SK-N-MC (cell line): ENCODE data around the gene EXOC8.

Source experiments
- DNase-seq: peaks from one replicate; pipeline ENCODE4 v3.0.0-alpha.2; 2011; ENCODE audit warnings: low read depth, low spot score
- H3K27ac ChIP-seq: fragments of 200-600 bp; sonication (generic); 2 replicates; pipeline ENCODE4 v1.5.1; 2016; ENCODE audit warnings: mixed run types
- H3K36me3 ChIP-seq: fragments of 200-600 bp; sonication (generic); 2 replicates; pipeline ENCODE4 v1.6.1; 2017; ENCODE audit warnings: antibody characterized with exemption, low read length, mixed read lengths; ENCODE audit not compliant: insufficient read depth
- H3K4me3 ChIP-seq: fragments of 200-600 bp; sonication (generic); 2 replicates; pipeline ENCODE4 v1.5.1; 2016
- H3K9ac ChIP-seq: fragments of 200-600 bp; sonication (generic); 2 replicates; pipeline ENCODE4 v1.8.0; 2017; ENCODE audit warnings: mixed run types, mixed read lengths; ENCODE audit not compliant: insufficient read length
- H3K9me3 ChIP-seq: fragments of 200-600 bp; sonication (generic); 2 replicates; pipeline ENCODE4 v1.6.1; 2017; ENCODE audit warnings: low read depth, mild to moderate bottlenecking, antibody characterized with exemption, low read length, moderate library complexity, mixed read lengths
- EZH2 ChIP-seq: fragments of 200-600 bp; sonication (generic); IDR thresholded peaks from one replicate; pipeline ENCODE4 v1.6.1; 2017; ENCODE audit warnings: antibody characterized with exemption
- FOXP2 ChIP-seq: optimal IDR thresholded peaks from 2 replicates; pipeline ENCODE3; 2011; ENCODE audit warnings: mild to moderate bottlenecking, moderate library complexity; ENCODE audit not compliant: insufficient read depth; ENCODE audit errors: extremely low read length, control extremely low read depth
- POLR2AphosphoS5 ChIP-seq: IDR thresholded peaks from 2 replicates; pipeline ENCODE4 v1.6.1; 2012; ENCODE audit warnings: mild to moderate bottlenecking, low read depth, low read length, borderline replicate concordance

The EXOC8 gene

GRCh38 chr1:231315887-231316286 lies 21.8 kb downstream of the EXOC8 start:
- DNase-seq, result no peak
- no peaks in the 10 kb centered on the region for H3K9me3 ChIP-seq
- H3K9ac ChIP-seq, result no peak overlapping the region
- H3K36me3 ChIP-seq, result no peaks in the 10 kb centered on the region
- TF ChIP-seq FOXP2, result no peak
- H3K4me3 ChIP-seq, result no peak overlapping the region
- H3K27ac ChIP-seq, result no peak overlapping the region

GRCh38 chr1:231313661-231314060 lies 24.0 kb downstream of the EXOC8 start:
- Histone ChIP-seq H3K27ac (no peak overlapping the region), H3K9ac (no peak overlapping the region), H3K36me3 (no peaks in the 10 kb centered on the region), H3K4me3 (no peak overlapping the region), H3K9me3 (no peaks in the 10 kb centered on the region)
- no peak for DNase-seq
- TF ChIP-seq FOXP2 (no peak), POLR2AphosphoS5 (no peak), EZH2 (no peak)

GRCh38 chr1:231312432-231312788 lies 25.2 kb downstream of the EXOC8 start:
- DNase-seq, result no peak
- no peak overlapping the region for H3K4me3 ChIP-seq
- TF ChIP-seq EZH2, result no peak
- no peak for TF ChIP-seq FOXP2
- TF ChIP-seq POLR2AphosphoS5, result no peak
- no peaks in the 10 kb centered on the region for H3K36me3 ChIP-seq
- no peaks in the 10 kb centered on the region for H3K9me3 ChIP-seq
- H3K27ac ChIP-seq, result no peak overlapping the region
- no peak overlapping the region for H3K9ac ChIP-seq

DNA sequence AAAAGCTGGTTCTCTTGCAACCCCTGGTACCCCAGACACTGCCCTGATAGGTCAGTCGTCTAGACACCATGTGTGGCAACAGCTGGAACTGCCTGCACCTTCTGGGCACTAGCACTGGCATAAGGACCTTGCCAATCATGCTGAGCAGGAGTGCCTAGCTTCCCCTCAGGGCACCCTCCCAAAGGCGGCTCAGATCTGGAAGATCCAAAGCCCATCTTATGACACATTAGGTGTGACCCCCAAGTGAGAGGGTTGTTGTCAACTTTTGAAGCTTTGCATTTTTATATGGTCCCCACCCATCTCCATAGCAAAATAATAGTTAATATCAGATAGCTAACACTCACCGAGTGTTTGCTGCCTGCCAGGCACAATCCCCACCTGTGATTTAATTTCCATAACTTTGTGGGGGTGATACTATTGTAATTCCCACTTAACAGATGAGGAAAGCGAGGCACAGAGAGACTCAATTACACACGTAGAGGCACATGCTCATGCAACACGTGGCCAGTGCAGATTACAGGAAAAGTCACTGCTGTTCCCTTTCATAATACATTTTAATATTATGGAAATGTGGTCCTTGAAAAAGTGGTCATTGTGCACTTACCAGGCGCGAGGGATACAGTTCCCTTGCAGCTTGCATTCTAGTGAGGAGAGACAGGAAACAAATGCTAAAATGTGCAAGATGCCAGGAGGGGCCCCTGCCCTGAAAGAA lies 25.8 kb downstream of the EXOC8 start:
- TF ChIP-seq FOXP2 (no peak), EZH2 (no peak), POLR2AphosphoS5 (no peak)
- H3K9me3 ChIP-seq, result no peaks in the 10 kb centered on the region
- DNase-seq, result no peak
- no peaks in the 10 kb centered on the region for H3K36me3 ChIP-seq
- H3K27ac ChIP-seq, result no peak overlapping the region
- no peak overlapping the region for H3K4me3 ChIP-seq
- no peak overlapping the region for H3K9ac ChIP-seq

- no peak overlapping the region for H3K4me3 ChIP-seq
- H3K27ac ChIP-seq, result no peak overlapping the region
- H3K36me3 ChIP-seq, result no peaks in the 10 kb centered on the region
- no peak overlapping the region for H3K9ac ChIP-seq
- no peak for DNase-seq
- H3K9me3 ChIP-seq, result no peaks in the 10 kb centered on the region
- TF ChIP-seq EZH2, result no peak
- no peak for TF ChIP-seq POLR2AphosphoS5
- no peak for TF ChIP-seq FOXP2
Observed at GRCh38 chr1:231310391-231310934, 27.2 kb downstream of the EXOC8 start.

DNA sequence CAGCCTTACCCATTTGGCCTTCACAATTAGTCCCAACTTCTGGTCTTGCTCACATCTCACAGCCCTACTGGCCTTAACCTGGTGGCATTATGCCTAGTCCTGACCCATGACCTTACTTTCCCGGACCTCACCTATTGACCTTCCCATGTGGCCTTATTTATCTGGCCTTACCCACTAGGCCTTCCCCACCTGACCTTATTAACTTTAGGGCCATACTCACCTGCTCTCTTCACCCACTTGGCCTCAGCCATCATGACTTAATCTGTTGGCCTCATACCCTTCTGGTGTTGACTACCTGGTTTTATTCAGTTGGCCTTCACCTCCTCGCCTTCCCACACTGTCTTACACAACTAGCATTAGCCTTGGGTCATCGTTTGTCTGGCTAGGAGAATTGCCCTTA lies 35.7 kb downstream of the EXOC8 start:
- Histone ChIP-seq H3K27ac (no peak overlapping the region), H3K9me3 (no peaks in the 10 kb centered on the region), H3K4me3 (no peak overlapping the region), H3K36me3 (no peaks in the 10 kb centered on the region), H3K9ac (no peak overlapping the region)
- DNase-seq, result no peak
- TF ChIP-seq POLR2AphosphoS5 (no peak), FOXP2 (no peak), EZH2 (no peak)

GRCh38 chr1:231295938-231296337 lies 41.7 kb downstream of the EXOC8 start:
- TF ChIP-seq POLR2AphosphoS5 (no peak), EZH2 (no peak), FOXP2 (no peak)
- DNase-seq, result no peak
- no peak overlapping the region for H3K9ac ChIP-seq
- H3K4me3 ChIP-seq, result no peak overlapping the region
- H3K27ac ChIP-seq, result no peak overlapping the region
- no peaks in the 10 kb centered on the region for H3K36me3 ChIP-seq
- H3K9me3 ChIP-seq, result no peaks in the 10 kb centered on the region

DNA sequence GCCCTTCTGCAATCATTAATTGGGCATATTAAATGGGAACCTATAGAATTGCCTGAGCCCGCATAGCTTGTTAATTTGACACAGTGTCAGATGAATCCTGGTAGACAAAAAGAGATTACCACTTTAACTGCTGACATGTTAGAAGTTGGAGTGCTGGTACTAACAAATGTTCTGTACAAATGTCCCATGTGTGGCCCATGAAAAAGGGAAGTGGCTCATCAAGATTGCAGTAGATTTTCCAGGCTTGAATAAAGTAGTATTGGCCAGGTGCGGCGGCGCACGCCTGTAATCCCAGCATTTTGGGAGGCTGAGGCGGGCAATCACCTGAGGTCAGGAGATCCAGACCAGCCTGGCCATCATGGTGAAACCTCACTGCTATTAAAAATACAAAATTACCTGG lies 51.0 kb downstream of the EXOC8 start:
- Histone ChIP-seq H3K9ac (no peak overlapping the region), H3K27ac (no peak overlapping the region), H3K4me3 (no peak overlapping the region), H3K36me3 (no peaks in the 10 kb centered on the region), H3K9me3 (no peaks in the 10 kb centered on the region)
- no peak for DNase-seq
- TF ChIP-seq FOXP2, result no peak
- no peak for TF ChIP-seq POLR2AphosphoS5
- no peak for TF ChIP-seq EZH2

- Histone ChIP-seq H3K27ac (no peak overlapping the region), H3K9me3 (no peaks in the 10 kb centered on the region), H3K4me3 (no peak overlapping the region), H3K36me3 (no peaks in the 10 kb centered on the region), H3K9ac (no peak overlapping the region)
- no peak for TF ChIP-seq EZH2
- TF ChIP-seq FOXP2, result no peak
- TF ChIP-seq POLR2AphosphoS5, result no peak
- DNase-seq, result no peak
Observed at GRCh38 chr1:231284441-231284840, 53.2 kb downstream of the EXOC8 start.
